DOHH2 (cell line): ENCODE data around the gene PNMA3.
"Not testable (repeated sequence)": the region's sequence is repeated elsewhere in the genome, so short reads cannot be mapped to it uniquely, and the experiment has no call there.

Source experiments
- H3F3A ChIP-seq: fragments of 200-600 bp; sonication (generic), shearing (Covaris generic); 2 replicates; pipeline ENCODE4 v1.6.0; 2016; ENCODE audit warnings: antibody characterized with exemption, mild to moderate bottlenecking; ENCODE audit not compliant: control insufficient read depth, insufficient read depth
- H3K27ac ChIP-seq: fragments of 200-600 bp; sonication (generic); 2 replicates; pipeline ENCODE4 v1.5.1; 2014; ENCODE audit warnings: low read depth, mild to moderate bottlenecking, low read length, moderate library complexity
- H3K27me3 ChIP-seq: fragments of 200-600 bp; sonication (generic); 2 replicates; pipeline ENCODE4 v1.6.1; 2014; ENCODE audit warnings: mild to moderate bottlenecking, low read length, mixed read lengths; ENCODE audit not compliant: control insufficient read depth
- H3K36me3 ChIP-seq: fragments of 200-600 bp; sonication (generic); 2 replicates; pipeline ENCODE4 v1.6.1; 2014; ENCODE audit warnings: mild to moderate bottlenecking, low read length, moderate library complexity, mixed read lengths; ENCODE audit not compliant: control insufficient read depth
- H3K4me1 ChIP-seq: fragments of 200-600 bp; sonication (generic); 2 replicates; pipeline ENCODE4 v1.6.1; 2014; ENCODE audit warnings: mild to moderate bottlenecking, low read length, mixed read lengths; ENCODE audit not compliant: control insufficient read depth
- H3K4me2 ChIP-seq: fragments of 200-600 bp; sonication (generic); 2 replicates; pipeline ENCODE4 v1.6.0; 2014; ENCODE audit warnings: mild to moderate bottlenecking, low read length, moderate library complexity
- H3K4me3 ChIP-seq: fragments of 200-600 bp; sonication (generic); 2 replicates; pipeline ENCODE4 v1.5.1; 2014; ENCODE audit warnings: mild to moderate bottlenecking, low read length, mixed read lengths
- H3K79me2 ChIP-seq: fragments of 200-600 bp; sonication (generic); 2 replicates; pipeline ENCODE4 v1.6.1; 2014; ENCODE audit warnings: mild to moderate bottlenecking, low read length, mixed read lengths; ENCODE audit not compliant: control insufficient read depth
- H3K9me2 ChIP-seq: fragments of 200-600 bp; sonication (generic); replicated peaks from 2 replicates; pipeline ENCODE4 v1.6.1; 2014; ENCODE audit warnings: mild to moderate bottlenecking, low read length, mixed read lengths; ENCODE audit not compliant: control insufficient read depth
- H3K9me3 ChIP-seq: fragments of 200-600 bp; sonication (generic); 2 replicates; pipeline ENCODE4 v1.6.1; 2014; ENCODE audit warnings: antibody characterized with exemption, low read length, mixed read lengths; ENCODE audit not compliant: control insufficient read depth, insufficient read depth
- H4K20me1 ChIP-seq: fragments of 200-600 bp; sonication (generic); 2 replicates; pipeline ENCODE4 v1.6.0; 2014; ENCODE audit warnings: low read depth, mild to moderate bottlenecking, antibody characterized with exemption, low read length, moderate library complexity; ENCODE audit not compliant: control insufficient read depth, insufficient read depth
- CTCF ChIP-seq: fragments of 200-600 bp; sonication (generic); IDR thresholded peaks from one replicate; pipeline ENCODE4 v1.5.1; 2014; ENCODE audit warnings: antibody characterized with exemption, mild to moderate bottlenecking, low read depth, low read length; ENCODE audit not compliant: poor library complexity, severe bottlenecking
- EZH2phosphoT487 ChIP-seq: fragments of 200-600 bp; sonication (generic); IDR thresholded peaks from 2 replicates; pipeline ENCODE4 v1.6.1; 2017; ENCODE audit warnings: borderline replicate concordance, mild to moderate bottlenecking, antibody characterized with exemption, low read length, moderate library complexity, mixed read lengths

PNMA3 gene

GRCh38 chrX:153065389-153065788 is 9.1 kb downstream of the PNMA3 start:
- Histone ChIP-seq H3K79me2 (no peaks in the 10 kb centered on the region), H3K27me3 (no peaks in the 10 kb centered on the region), H3K9me3 (no peaks in the 10 kb centered on the region), H3K9me2 (no peaks in the 10 kb centered on the region), H3K4me3 (no peak overlapping the region), H3F3A (no peaks in the 10 kb centered on the region), H3K4me1 (no peaks in the 10 kb centered on the region), H3K4me2 (no peak overlapping the region), H3K27ac (no peak overlapping the region), H3K36me3 (no peaks in the 10 kb centered on the region), H4K20me1 (no peaks in the 10 kb centered on the region)
- TF ChIP-seq EZH2phosphoT487 (no peak), CTCF (no peak)

- H3K79me2 ChIP-seq, H3K36me3 ChIP-seq, H3F3A ChIP-seq, H3K9me3 ChIP-seq, H3K27ac ChIP-seq, H4K20me1 ChIP-seq, H3K27me3 ChIP-seq, H3K4me3 ChIP-seq, H3K4me2 ChIP-seq, H3K4me1 ChIP-seq, H3K9me2 ChIP-seq: not testable (repeated sequence)
Observed at GRCh38 chrX:153066402-153066801, 10.1 kb downstream of the PNMA3 start.

GRCh38 chrX:153071909-153072583 is 15.8 kb downstream of the PNMA3 start, which contains the start of gene PNMA6A:
TSS of gene PNMA6A (plus strand) at chrX:153072454. CDS start at chrX:153073063, 609 bp downstream.
- H3K36me3 ChIP-seq, H3K4me2 ChIP-seq, H3K9me2 ChIP-seq, H3F3A ChIP-seq, H3K27ac ChIP-seq, H3K27me3 ChIP-seq, H3K79me2 ChIP-seq, H3K4me1 ChIP-seq, H4K20me1 ChIP-seq, H3K4me3 ChIP-seq, H3K9me3 ChIP-seq: not testable (repeated sequence)

GRCh38 chrX:153073331-153073730 is 17.1 kb downstream of the PNMA3 start:
- H4K20me1 ChIP-seq, H3K27ac ChIP-seq, H3K9me2 ChIP-seq, H3K4me1 ChIP-seq, H3K79me2 ChIP-seq, H3K9me3 ChIP-seq, H3K36me3 ChIP-seq, H3K4me3 ChIP-seq, H3F3A ChIP-seq, H3K27me3 ChIP-seq, H3K4me2 ChIP-seq: not testable (repeated sequence)

- Histone ChIP-seq H3K4me1 (no peaks in the 10 kb centered on the region), H3K27ac (no peak overlapping the region), H3K36me3 (no peaks in the 10 kb centered on the region), H3K4me2 (no peak overlapping the region), H3K27me3 (no peaks in the 10 kb centered on the region), H3K79me2 (no peaks in the 10 kb centered on the region), H4K20me1 (no peaks in the 10 kb centered on the region), H3F3A (no peaks in the 10 kb centered on the region), H3K9me2 (no peaks in the 10 kb centered on the region), H3K4me3 (no peak overlapping the region), H3K9me3 (no peaks in the 10 kb centered on the region)
- TF ChIP-seq CTCF = no peak
- no peak for TF ChIP-seq EZH2phosphoT487
Observed at GRCh38 chrX:153074262-153074899, 18.1 kb downstream of the PNMA3 start.
